Stomach (tissue), 4 donors: ENCODE measurements around the gene SLC24A3.

Source experiments
- EP300 ChIP-seq: sonication (generic); formaldehyde crosslinking; IDR thresholded peaks from one replicate; pipeline ENCODE4 v1.6.1; 2017; ENCODE audit warnings: antibody characterized with exemption
- POLR2A ChIP-seq, 4 donors: fragments of 450-650 bp; IDR thresholded peaks; one replicate each; pipeline ENCODE4 v1.6.1; 2016; ENCODE audit warnings: antibody characterized with exemption in 4 of 4, control low read depth in 2 of 4, mild to moderate bottlenecking in 1 of 4, moderate library complexity in 1 of 4
- TF ChIP-seq, protein P1 (sequence below), 7 experiments: fragments of 450-650 bp in 4 of 7; fragments of 200-600 bp in 3 of 7; sonication (generic) in 3 of 7; IDR thresholded peaks; one replicate each; pipeline ENCODE4 v1.5.1; 2016 to 2019; ENCODE audit warnings: antibody characterized with exemption in 7 of 7, control low read depth in 2 of 7, mild to moderate bottlenecking in 1 of 7

- no peak for TF ChIP-seq EP300
- TF ChIP-seq, protein P1, sequence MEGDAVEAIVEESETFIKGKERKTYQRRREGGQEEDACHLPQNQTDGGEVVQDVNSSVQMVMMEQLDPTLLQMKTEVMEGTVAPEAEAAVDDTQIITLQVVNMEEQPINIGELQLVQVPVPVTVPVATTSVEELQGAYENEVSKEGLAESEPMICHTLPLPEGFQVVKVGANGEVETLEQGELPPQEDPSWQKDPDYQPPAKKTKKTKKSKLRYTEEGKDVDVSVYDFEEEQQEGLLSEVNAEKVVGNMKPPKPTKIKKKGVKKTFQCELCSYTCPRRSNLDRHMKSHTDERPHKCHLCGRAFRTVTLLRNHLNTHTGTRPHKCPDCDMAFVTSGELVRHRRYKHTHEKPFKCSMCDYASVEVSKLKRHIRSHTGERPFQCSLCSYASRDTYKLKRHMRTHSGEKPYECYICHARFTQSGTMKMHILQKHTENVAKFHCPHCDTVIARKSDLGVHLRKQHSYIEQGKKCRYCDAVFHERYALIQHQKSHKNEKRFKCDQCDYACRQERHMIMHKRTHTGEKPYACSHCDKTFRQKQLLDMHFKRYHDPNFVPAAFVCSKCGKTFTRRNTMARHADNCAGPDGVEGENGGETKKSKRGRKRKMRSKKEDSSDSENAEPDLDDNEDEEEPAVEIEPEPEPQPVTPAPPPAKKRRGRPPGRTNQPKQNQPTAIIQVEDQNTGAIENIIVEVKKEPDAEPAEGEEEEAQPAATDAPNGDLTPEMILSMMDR (IDR thresholded peaks at IDR 0.05), result no peak
- TF ChIP-seq POLR2A (IDR thresholded peaks at IDR 0.05), result no peak
Observed at GRCh38 chr20:19524691-19525090, 312.2 kb downstream of the SLC24A3 start.
